ENCODE data around the gene ACSL1.

GRCh38 chr4:184706453-184706852 lies 119.3 kb downstream of the ACSL1 start:
- TF ChIP-seq CTCF (IDR thresholded peaks at IDR 0.05) (no peak), POLR2A (IDR thresholded peaks at IDR 0.05) (no peak)

Data from stomach (tissue), 4 donors.